IMR-90 (cell line): ENCODE data around the gene TMEM209. TPM values are rescaled to one million over a fixed set of nuclear protein-coding genes. Genes with fewer than 3 reads are reported as not detected.
"Not testable (repeated sequence)": the region's sequence is repeated elsewhere in the genome, so short reads cannot be mapped to it uniquely, and the experiment has no call there.

Experiments
- ATAC-seq: fragments of 200-7000 bp; cut with Tn5 transposase; 2 replicates; pipeline ENCODE4 v1.9.1; 2020; ENCODE audit warnings: low read depth, mild to moderate bottlenecking, moderate library complexity
- BruUV-seq: library from RNA; stranded (reverse); fragments of 400-500 nt; replicated peaks from 2 replicates; lab custom pipeline; 2021; lab: Mats Ljungman, UMichigan
- CTCF ChIA-PET: fragments of 300-600 bp; formaldehyde crosslinking; extraction: SDS; loops from one replicate; lab custom pipeline; 2021; ENCODE audit warnings: antibody characterized with exemption; lab: Yijun Ruan, JAX
- POLR2A ChIA-PET: fragments of 300-600 bp; sonication (Branson Sonifier 250); formaldehyde crosslinking; loops from one replicate; lab custom pipeline; 2022; ENCODE audit warnings: antibody characterized with exemption; ENCODE audit not compliant: unreplicated experiment; lab: Charles Lee
- DNase-seq: peaks from one replicate; pipeline ENCODE4 v3.0.0; 2013
- H2AFZ ChIP-seq: replicated peaks from 2 replicates; pipeline ENCODE3; 2013; ENCODE audit warnings: low read length, mild to moderate bottlenecking; ENCODE audit not compliant: poor library complexity
- H2AK5ac ChIP-seq: 2 replicates; pipeline ENCODE4 v1.6.1; 2013; ENCODE audit warnings: low read depth, low read length, inconsistent platforms
- H2AK9ac ChIP-seq: replicated peaks from 2 replicates; pipeline ENCODE3; 2013; ENCODE audit warnings: mild to moderate bottlenecking, low read depth, low read length, moderate library complexity; ENCODE audit not compliant: poor library complexity
- H2BK120ac ChIP-seq: 2 replicates; pipeline ENCODE4 v1.6.1; 2013; ENCODE audit warnings: low read depth, low read length, inconsistent platforms
- H2BK15ac ChIP-seq: 3 replicates; pipeline ENCODE4 v1.6.1; 2013; ENCODE audit warnings: low read depth, low read length, inconsistent platforms
- H2BK20ac ChIP-seq: 2 replicates; pipeline ENCODE4 v1.6.1; 2013; ENCODE audit warnings: low read depth, mild to moderate bottlenecking, inconsistent platforms, low read length, moderate library complexity
- H2BK5ac ChIP-seq: 2 replicates; pipeline ENCODE4 v1.6.1; 2013; ENCODE audit warnings: mild to moderate bottlenecking, low read depth, low read length, inconsistent platforms; ENCODE audit not compliant: poor library complexity, severe bottlenecking
- H3K14ac ChIP-seq: replicated peaks from 2 replicates; pipeline ENCODE4 v1.6.1; 2013; ENCODE audit warnings: low read depth, low read length, inconsistent platforms
- H3K18ac ChIP-seq: 2 replicates; pipeline ENCODE4 v1.6.1; 2013; ENCODE audit warnings: low read depth, low read length, control low read depth
- H3K23ac ChIP-seq: 2 replicates; pipeline ENCODE4 v1.6.1; 2013; ENCODE audit warnings: low read depth, low read length, inconsistent platforms
- H3K27ac ChIP-seq: 2 replicates; pipeline ENCODE4 v1.5.1; 2013; ENCODE audit warnings: mild to moderate bottlenecking, control low read depth, low read length; ENCODE audit not compliant: insufficient read depth
- H3K27me3 ChIP-seq: 2 replicates; pipeline ENCODE4 v1.6.1; 2013; ENCODE audit warnings: low read length; ENCODE audit not compliant: control insufficient read depth, insufficient read depth
- H3K36me3 ChIP-seq: 2 replicates; pipeline ENCODE4 v1.6.1; 2013; ENCODE audit warnings: low read length, mixed read lengths; ENCODE audit not compliant: control insufficient read depth, insufficient read depth
- H3K4ac ChIP-seq: 2 replicates; pipeline ENCODE4 v1.6.1; 2013; ENCODE audit warnings: low read depth, low read length, inconsistent platforms
- H3K4me1 ChIP-seq: 2 replicates; pipeline ENCODE4 v1.6.1; 2013; ENCODE audit warnings: low read length, mixed read lengths; ENCODE audit not compliant: control insufficient read depth, insufficient read depth
- H3K4me2 ChIP-seq: 2 replicates; pipeline ENCODE4 v1.6.1; 2013; ENCODE audit warnings: low read depth, mild to moderate bottlenecking, control low read depth, low read length, moderate library complexity
- H3K4me3 ChIP-seq: 2 replicates; pipeline ENCODE4 v1.5.1; 2013; ENCODE audit warnings: low read depth, mild to moderate bottlenecking, control low read depth, low read length, moderate library complexity; ENCODE audit not compliant: insufficient read depth
- H3K56ac ChIP-seq: 2 replicates; pipeline ENCODE4 v1.6.1; 2013; ENCODE audit warnings: low read length, inconsistent platforms; ENCODE audit not compliant: insufficient read depth; ENCODE audit errors: extremely low read depth
- H3K79me1 ChIP-seq, 2 experiments: 2 replicates each; pipeline ENCODE4 v1.6.1; 2013; ENCODE audit warnings: low read length in 2 of 2, inconsistent platforms in 1 of 2, low read depth in 1 of 2
- H3K9ac ChIP-seq: 2 replicates; pipeline ENCODE4 v1.6.1; 2013; ENCODE audit warnings: low read depth, low read length, control low read depth
- H3K9me1 ChIP-seq: 2 replicates; pipeline ENCODE4 v1.6.1; 2013; ENCODE audit warnings: low read length, inconsistent platforms; ENCODE audit not compliant: insufficient read depth
- H3K9me3 ChIP-seq: 2 replicates; pipeline ENCODE4 v1.6.1; 2013; ENCODE audit warnings: low read length; ENCODE audit not compliant: control insufficient read depth, insufficient read depth
- H4K20me1 ChIP-seq: 2 replicates; pipeline ENCODE4 v1.6.1; 2013; ENCODE audit warnings: low read length, inconsistent platforms; ENCODE audit not compliant: insufficient read depth
- H4K5ac ChIP-seq: 2 replicates; pipeline ENCODE4 v1.6.1; 2013; ENCODE audit warnings: mild to moderate bottlenecking, low read depth, low read length, control low read depth
- H4K8ac ChIP-seq, 2 experiments: 2 replicates each; pipeline ENCODE4 v1.6.1; 2013; ENCODE audit warnings: low read depth in 2 of 2, low read length in 2 of 2, control low read depth in 1 of 2, inconsistent platforms in 1 of 2
- H4K91ac ChIP-seq: 2 replicates; pipeline ENCODE4 v1.6.1; 2013; ENCODE audit warnings: low read depth, low read length, inconsistent platforms; ENCODE audit not compliant: insufficient read depth
- whole genome bisulfite sequencing, 2 experiments: methylation state at CpG; one replicate each; pipeline versions ENCODE4 v1.1.5 to v1.1.7; 2013; ENCODE audit warnings: missing lambda C conversion rate in 2 of 2; ENCODE audit not compliant: insufficient read length in 1 of 2; ENCODE audit errors: extremely low coverage in 2 of 2; 5-methylcytosine and 5-hydroxymethylcytosine counted together
- dilution Hi-C: fragments of 300-500 bp; cut with HindIII; formaldehyde crosslinking; loops from one replicate; pipeline ENCODE4 v1.14.3; 2018; ENCODE audit warnings: low sequenced_read_pairs; ENCODE audit not compliant: unreplicated experiment
- in situ Hi-C: fragments of 300-500 bp; cut with MboI; formaldehyde crosslinking; loops from 3 replicates; pipeline ENCODE4 v1.14.3; 2019; ENCODE audit warnings: low sequenced_read_pairs, inconsistent platforms, mixed read lengths
- intact Hi-C: fragments of 100-400 bp; cut with micrococcal nuclease; formaldehyde crosslinking; loops from 2 replicates; pipeline ENCODE4 v1.10.0; 2022
- polyA plus RNA-seq, 3 experiments: library from polyadenylated mRNA; depleted of rRNA; stranded (reverse); fragments of >200 nt; gene quantifications; 2 replicates each; pipeline ENCODE4 v1.2.3, GENCODE V29; 2012; ENCODE audit warnings: low replicate concordance in 1 of 3
- total RNA-seq: library from RNA; depleted of rRNA; stranded (reverse); fragments of >200 nt; gene quantifications from 2 replicates; pipeline ENCODE4 v1.2.3, GENCODE V29; 2012

TMEM209 gene
- total and polyA plus RNA-seq, 2 of the 4 experiments (the other 2 are of a cell fraction) = 8.0 to 11.3 TPM

DNA sequence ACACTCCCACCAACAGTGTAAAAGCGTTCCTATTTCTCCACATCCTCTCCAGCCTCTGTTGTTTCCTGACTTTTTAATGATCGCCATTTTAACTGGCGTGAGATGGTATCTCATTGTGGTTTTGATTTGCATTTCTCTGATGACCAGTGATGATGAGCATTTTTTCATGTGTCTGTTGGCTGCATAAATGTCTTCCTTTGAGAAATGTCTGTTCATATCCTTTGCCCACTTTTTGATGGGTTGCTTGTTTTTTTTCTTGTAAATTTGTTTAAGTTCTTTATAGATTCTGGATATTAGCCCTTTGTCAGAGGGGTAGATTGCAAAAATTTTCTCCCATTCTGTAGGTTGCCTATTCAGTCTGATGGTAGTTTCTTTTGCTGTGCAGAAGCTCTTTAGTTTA lies 44.4 kb upstream of the TMEM209 start:
- H2AFZ ChIP-seq, H2AK5ac ChIP-seq, H3K36me3 ChIP-seq, H2BK5ac ChIP-seq, dilution Hi-C loops, H3K27ac ChIP-seq, H4K91ac ChIP-seq, H3K56ac ChIP-seq, H3K9ac ChIP-seq, BruUV-seq, H4K8ac ChIP-seq, CTCF ChIA-PET, H3K4me3 ChIP-seq, H3K4ac ChIP-seq, H3K14ac ChIP-seq, H3K79me1 ChIP-seq, H3K9me1 ChIP-seq, H3K18ac ChIP-seq, H3K9me3 ChIP-seq, H3K4me2 ChIP-seq, H3K27me3 ChIP-seq, POLR2A ChIA-PET, H4K20me1 ChIP-seq, DNase-seq, H3K23ac ChIP-seq, H2BK20ac ChIP-seq, H2BK15ac ChIP-seq, H2AK9ac ChIP-seq, H2BK120ac ChIP-seq, in situ Hi-C loops, H3K4me1 ChIP-seq, H4K5ac ChIP-seq, ATAC-seq: not testable (repeated sequence)
- no CpG with 5 or more reads among the region's 3 CpGs for WGBS, 2 experiments
- intact Hi-C loops = loop anchor here (10.0 kb wide), 1 partner anchor 445 kb away; no protein-coding TSS in a partner anchor

DNA sequence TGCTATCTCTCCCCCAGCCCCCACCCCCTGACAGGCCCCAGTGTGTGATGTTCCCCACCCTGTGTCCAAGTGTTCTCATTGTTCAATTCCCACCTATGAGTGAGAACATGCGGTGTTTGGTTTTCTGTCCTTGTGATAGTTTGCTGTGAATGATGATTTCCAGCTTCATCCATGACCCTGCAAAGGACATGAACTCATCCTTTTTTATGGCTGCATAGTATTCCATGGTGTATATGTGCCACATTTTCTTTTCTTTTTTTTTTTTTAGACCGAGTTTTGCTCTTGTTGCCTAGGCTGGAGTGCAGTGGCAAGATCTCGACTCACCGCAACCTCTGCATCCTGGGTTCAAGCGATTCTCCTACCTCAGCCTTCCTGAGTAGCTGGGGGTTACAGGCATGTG lies 43.6 kb upstream of the TMEM209 start:
- BruUV-seq, H3K4me2 ChIP-seq, H2BK5ac ChIP-seq, ATAC-seq, H3K27ac ChIP-seq, in situ Hi-C loops, H3K9ac ChIP-seq, H4K5ac ChIP-seq, H3K4ac ChIP-seq, H2BK120ac ChIP-seq, H2BK15ac ChIP-seq, CTCF ChIA-PET, H2BK20ac ChIP-seq, H4K8ac ChIP-seq, H2AK9ac ChIP-seq, H3K4me1 ChIP-seq, H3K56ac ChIP-seq, POLR2A ChIA-PET, H2AFZ ChIP-seq, H3K4me3 ChIP-seq, H3K23ac ChIP-seq, H4K91ac ChIP-seq, H2AK5ac ChIP-seq, H3K9me1 ChIP-seq, DNase-seq, dilution Hi-C loops, H3K14ac ChIP-seq, H3K27me3 ChIP-seq, H3K79me1 ChIP-seq, H3K36me3 ChIP-seq, H3K18ac ChIP-seq, H3K9me3 ChIP-seq, H4K20me1 ChIP-seq: not testable (repeated sequence)
- intact Hi-C loops = loop anchor here (10.0 kb wide), 1 partner anchor 446 kb away; no protein-coding TSS in a partner anchor
- 100% methylated on average over 3 of the region's 5 CpGs; no CpG with 5 or more reads in 1 of the 2 experiments for WGBS, 2 experiments
